NCI-H1092 (cell line): ENCODE data around the gene TMEM120B.

Experiments used
- DNase-seq: peaks from one replicate; lab custom pipeline; 2025; lab: John Stamatoyannopoulos, UW

The TMEM120B gene

DNA sequence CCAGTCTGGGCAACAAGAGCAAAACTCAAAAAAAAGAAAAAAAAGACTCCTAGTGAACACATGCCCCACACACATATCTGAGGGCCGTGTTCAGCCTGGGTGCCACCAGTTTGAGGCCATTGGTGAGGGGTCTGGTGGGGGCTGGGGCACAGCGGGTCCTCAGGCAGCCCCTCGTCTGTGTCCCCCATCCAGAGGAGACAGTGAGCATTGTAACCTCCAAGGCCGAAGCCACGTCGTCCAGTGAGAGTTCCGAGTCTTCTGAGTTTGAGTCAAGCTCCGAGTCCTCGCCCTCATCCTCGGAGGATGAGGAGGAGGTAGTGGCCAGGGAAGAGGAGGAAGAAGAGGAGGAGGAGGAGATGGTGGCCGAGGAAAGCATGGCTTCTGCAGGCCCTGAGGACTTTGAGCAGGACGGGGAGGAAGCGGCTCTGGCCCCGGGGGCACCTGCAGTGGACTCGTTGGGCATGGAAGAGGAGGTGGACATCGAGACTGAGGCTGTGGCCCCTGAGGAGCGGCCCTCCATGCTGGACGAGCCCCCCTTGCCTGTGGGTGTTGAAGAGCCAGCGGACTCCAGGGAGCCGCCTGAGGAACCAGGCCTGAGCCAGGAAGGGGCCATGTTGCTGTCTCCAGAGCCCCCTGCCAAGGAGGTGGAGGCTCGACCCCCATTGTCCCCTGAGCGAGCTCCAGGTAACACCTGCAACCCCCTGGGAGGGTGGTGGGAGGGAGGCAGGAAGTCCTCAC is 106.8 kb downstream of the TMEM120B start:
- no peak for DNase-seq

DNA sequence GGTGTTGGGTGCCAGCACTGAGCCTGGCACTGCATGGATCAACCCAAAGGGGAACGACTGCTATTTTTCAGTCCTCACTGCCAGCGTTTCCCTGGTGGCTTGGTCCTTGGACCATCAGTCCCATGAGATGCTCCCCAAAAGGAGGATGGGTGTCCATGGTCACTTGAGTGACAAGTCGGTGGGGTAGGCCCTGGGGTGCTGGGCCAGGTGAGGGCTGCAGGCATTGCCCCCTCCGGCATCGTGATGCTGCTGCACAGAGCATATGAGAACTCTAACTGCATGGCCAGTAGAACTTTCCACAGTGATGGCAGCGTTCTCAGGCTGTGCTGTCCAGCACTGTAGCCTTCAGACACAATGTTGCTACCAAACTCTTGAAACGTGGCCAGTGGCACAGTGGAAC is 107.5 kb downstream of the TMEM120B start:
- no peak for DNase-seq

DNA sequence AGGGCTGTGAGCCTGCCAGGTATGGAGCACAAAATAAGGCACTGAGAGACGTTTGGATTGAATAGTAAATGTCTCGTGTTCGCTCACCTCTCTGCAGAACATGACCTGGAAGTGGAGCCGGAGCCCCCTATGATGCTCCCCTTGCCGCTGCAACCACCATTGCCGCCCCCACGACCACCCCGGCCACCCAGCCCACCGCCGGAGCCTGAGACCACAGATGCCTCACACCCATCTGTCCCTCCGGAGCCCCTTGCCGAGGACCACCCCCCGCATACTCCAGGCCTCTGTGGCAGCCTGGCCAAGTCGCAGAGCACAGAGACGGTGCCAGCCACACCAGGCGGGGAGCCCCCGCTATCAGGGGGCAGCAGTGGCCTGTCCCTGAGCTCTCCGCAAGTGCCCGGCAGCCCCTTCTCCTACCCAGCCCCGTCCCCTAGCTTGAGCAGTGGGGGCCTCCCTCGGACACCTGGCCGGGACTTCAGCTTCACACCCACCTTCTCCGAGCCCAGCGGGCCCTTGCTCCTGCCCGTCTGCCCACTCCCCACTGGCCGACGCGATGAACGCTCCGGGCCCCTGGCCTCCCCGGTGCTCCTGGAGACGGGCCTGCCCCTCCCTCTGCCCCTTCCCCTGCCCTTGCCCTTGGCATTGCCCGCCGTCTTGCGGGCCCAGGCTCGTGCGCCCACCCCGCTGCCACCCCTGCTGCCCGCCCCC is 110.0 kb downstream of the TMEM120B start:
- no peak for DNase-seq

DNA sequence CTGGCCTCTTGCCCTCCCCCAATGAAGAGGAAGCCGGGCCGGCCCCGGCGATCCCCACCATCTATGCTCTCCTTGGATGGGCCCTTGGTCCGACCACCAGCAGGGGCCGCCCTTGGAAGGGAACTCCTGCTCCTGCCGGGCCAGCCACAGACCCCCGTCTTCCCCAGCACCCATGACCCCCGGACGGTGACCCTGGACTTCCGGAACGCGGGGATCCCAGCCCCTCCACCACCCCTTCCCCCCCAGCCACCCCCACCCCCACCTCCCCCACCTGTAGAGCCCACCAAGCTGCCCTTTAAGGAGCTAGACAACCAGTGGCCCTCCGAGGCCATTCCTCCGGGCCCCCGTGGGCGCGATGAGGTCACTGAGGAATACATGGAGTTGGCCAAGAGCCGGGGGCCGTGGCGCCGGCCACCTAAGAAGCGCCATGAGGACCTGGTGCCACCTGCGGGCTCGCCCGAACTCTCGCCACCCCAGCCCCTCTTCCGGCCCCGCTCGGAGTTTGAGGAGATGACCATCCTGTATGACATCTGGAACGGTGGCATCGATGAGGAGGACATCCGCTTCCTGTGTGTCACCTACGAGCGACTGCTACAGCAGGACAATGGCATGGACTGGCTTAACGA is 110.7 kb downstream of the TMEM120B start:
- DNase-seq = no peak

DNA sequence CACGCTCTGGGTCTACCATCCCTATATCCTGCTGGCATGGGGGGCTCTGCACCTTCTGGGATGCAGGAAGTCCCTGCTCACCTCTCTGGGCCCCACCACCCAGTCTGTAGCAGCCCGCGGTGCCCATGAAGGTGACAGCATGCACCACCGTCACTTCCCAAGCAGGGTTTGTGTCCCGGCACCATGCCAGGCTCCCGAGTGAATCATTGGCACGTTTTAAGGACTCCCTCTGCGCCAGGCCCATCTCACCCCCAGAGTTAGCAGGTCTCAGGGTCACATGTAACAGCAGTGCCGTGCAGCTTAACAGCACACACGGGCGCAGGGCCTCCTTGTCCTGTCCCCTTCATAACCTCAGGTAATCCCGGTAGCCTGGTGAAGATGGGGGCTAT is 111.2 kb downstream of the TMEM120B start:
- no peak for DNase-seq

DNA sequence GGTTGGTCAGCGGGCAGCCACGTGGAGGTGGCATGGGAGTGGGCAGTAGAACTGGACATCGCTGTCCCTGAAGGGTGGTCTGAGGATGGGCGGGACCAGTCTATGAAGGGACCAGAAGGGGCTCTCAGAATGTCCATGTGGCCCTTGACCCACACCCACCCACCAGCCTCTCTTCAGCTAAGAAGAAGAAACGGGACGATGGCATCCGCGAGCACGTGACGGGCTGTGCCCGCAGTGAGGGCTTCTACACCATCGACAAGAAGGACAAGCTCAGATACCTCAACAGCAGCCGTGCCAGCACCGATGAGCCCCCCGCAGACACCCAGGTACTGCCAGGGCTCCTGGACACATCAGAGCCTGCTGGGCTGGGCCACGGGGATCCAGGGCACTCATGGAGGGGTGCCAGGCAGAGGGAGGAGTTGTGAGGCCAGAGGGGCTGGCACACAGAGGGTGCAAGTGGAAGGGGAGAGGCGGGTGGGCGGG is 112.5 kb downstream of the TMEM120B start:
- DNase-seq = no peak

DNA sequence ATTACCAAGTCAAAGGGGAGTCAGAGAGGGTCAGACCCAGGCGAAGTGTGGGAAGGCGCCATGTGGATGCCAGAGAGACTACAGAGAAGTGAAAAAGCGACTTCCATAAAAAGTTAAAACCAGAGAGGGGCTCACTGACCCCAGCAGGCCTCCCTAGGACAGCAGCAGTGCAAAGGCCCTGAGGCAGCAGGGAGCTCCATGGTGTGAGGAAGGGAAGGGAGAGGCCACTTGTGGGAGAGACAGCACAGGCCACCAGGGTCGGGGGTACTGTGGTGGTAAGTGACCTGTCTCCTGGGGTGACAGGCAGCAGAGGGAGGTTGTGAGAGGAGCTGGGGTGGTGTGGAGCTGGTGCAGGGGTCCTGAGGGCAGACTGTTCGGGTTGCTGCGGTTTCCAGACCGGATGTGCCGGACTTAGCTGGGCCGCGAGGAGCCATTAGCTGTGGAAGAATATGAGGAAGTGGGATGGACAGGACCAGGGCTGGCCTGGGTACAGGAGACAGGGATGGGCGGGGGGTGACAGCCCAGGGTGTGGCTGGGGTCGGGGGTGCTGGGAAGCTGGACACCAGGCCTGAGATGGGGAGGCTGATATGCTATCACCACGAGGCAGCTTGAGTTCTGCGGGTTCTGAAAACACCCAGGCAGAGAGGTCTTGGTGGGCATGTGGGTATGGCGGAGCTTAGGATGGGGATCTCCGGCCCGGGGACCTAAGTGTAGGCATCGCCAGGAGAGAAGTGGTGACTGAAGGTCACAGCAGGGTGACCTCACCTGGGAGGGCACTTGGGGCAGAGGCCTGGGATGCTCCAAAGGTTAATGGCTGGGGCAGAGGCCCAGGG is 114.0 kb downstream of the TMEM120B start:
- no peak for DNase-seq

DNA sequence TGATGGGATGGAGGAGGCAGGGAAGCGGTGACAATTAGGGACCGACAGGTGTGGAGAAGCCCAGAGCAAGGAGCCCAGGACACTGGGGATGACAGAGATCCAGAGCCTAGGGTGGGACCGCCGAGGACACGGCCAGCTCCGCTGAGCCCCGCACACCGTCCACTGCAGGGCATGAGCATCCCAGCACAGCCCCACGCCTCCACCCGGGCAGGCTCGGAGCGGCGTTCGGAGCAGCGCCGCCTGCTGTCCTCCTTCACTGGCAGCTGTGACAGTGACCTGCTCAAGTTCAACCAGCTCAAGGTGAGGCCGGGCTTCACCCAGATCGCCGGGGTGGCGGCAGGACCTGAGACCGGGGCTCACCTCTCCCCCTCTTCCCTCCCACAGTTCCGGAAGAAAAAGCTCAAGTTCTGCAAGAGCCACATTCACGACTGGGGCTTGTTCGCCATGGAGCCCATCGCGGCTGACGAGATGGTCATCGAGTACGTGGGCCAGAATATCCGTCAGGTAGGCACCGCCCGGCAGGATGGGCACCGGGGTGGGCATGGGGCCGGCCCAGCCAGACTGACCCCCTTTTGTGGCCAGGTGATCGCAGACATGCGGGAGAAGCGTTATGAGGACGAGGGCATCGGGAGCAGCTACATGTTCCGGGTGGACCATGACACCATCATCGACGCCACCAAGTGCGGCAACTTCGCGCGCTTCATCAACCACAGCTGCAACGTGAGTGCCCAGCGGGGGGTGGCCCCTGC is 115.0 kb downstream of the TMEM120B start:
- no peak for DNase-seq

DNA sequence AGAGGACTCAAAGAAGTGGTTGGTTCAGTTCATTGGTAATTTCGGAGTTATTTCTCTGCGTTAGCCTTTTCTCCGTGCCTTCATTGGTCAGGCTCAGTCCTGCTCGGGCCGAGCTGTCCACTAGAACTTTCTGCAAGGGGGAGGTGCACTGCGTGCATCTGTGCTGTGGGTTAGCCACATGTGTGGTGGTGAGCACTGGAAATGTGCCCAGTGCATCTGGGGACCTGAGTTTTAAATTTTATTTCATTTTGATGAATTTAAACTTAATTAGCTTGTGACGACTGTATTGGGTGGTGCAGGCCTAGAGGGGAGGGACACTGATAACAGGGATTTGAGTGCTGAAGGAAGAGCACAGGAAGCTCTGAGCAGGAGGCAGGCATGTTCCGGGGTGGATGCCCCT is 115.8 kb downstream of the TMEM120B start:
- DNase-seq = no peak

DNA sequence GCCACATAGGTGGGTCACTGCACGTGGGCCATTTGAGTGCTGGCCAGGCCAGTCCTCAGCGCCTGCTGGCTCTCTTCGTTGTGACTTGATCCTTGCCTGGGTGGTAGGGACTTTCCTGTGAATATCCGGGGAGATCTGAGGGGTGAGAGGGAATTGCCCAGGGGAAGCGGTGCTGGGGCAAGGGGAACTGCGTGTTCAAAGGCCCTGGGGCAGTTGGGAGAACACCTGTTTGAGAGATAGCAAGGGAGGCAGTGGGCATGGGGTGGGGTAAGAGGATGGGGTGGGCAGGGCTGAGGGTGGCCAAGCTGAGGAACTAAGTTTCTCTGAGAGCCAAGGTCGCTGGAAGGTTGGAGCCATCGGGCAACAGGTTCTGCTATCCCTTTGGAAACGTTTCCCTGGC is 116.3 kb downstream of the TMEM120B start:
- no peak for DNase-seq

DNA sequence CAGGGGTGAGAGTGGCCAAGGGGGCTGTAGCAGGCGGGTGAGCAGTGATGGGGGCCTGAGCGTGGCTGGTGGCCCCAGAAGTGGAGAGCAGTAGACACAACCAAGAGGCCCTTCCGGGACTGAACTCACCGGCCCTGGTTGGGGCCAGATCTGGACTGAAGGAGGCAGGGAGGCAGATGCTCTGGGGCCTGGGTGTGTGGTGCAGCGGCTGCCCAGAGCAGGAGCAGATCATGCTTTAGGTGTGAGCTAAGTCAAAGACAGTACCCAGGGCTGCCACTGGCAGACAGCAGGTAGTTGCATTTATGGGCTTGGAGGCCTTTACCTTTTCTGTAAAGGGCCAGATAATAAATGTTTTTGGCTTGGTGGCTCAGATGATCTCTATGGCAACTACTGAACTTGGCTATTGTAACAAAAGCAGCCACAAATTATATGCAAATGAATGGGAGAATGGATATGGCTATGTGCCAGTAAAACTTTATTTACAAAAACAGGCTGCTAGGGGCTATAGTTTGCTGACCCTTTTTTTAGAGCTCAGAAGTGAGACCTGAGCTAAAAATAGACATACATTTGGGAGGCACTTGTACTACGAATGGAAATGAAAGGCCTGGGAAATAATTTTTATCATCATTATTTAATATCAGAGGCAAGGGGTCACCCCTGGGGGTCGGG is 116.8 kb downstream of the TMEM120B start:
- no peak for DNase-seq

DNA sequence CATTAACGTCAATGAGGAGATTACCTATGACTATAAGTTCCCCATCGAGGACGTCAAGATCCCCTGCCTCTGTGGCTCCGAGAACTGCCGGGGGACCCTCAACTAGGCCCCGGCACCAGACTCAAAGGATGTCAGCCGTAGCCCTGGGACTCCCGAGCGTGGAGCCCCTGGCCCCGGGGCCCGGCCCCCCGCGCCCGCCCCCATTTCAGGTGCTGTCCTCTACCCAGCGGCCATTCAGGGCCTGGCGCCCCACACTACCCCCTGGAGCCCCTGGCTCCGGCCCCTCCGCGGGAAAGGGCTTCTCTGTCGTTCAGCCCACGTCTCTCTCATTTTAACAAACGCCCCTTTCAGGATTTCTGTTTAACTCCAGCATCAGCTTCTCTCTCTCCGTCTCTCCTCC is 117.6 kb downstream of the TMEM120B start:
- DNase-seq = no peak

DNA sequence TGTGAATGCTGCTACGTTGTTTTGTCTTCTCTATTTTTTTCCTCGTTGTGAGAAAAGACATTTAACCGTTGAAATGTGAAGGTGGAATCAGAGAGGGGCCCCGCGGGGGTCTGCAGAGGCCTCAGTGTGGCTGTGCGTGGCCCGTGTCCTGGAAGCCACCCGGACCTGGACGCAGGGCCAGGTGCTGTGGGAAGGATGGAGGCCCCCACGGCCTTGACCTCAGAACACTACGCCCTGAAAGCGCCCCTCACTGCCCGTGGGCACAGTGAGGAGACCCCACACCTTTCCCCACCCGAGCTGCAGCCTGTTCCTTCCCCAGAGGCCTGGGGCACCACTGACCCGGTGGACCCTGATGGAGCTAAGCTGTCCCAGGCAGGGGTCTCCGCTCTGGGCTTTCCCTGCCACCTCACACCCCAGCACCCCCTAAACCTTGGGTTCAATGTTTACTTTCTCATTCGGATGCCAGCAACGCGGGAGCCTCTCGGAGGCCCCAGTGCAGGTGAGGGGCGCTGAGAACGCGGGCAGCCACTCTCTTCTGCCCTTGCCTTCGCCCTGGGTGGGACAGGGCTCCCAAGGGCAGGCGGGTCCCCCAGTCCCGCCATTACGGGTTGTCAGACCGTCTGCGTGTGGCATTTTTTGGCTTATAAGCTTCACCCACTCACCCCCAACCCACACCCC is 118.2 kb downstream of the TMEM120B start:
- no peak for DNase-seq
